ENCODE data around the gene IL1RL2.
A peak's percentile ranks its signal among the peaks of the same experiment; 100 is the strongest.

Gene IL1RL2

GRCh38 chr2:102235491-102235890 is 48.7 kb downstream of the IL1RL2 start:
- ATAC-seq, result peak; percentile 75
- TF ChIP-seq ESRRG (CRISPR knock-in tag; IDR thresholded peaks at IDR 0.05) (no peak), BACH2 (CRISPR knock-in tag; IDR thresholded peaks at IDR 0.05; ENCODE audit: borderline replicate concordance) (no peak), TSHZ2 (CRISPR knock-in tag; IDR thresholded peaks at IDR 0.05) (no peak), RARB (CRISPR knock-in tag; IDR thresholded peaks at IDR 0.05) (no peak), PATZ1 (CRISPR knock-in tag; IDR thresholded peaks at IDR 0.05; ENCODE audit: borderline replicate concordance) (no peak), PPARA (CRISPR knock-in tag; IDR thresholded peaks at IDR 0.05; ENCODE audit: borderline replicate concordance) (no peak), ZNF565 (CRISPR knock-in tag; conservative IDR thresholded peaks at IDR 0.05; ENCODE audit: low read depth) (no peak), ISL1 (CRISPR knock-in tag; IDR thresholded peaks at IDR 0.05) (no peak), ZNF70 (CRISPR knock-in tag; IDR thresholded peaks at IDR 0.05) (no peak), ZC3H10 (CRISPR knock-in tag; IDR thresholded peaks at IDR 0.05) (no peak), POU6F1 (CRISPR knock-in tag; IDR thresholded peaks at IDR 0.05; ENCODE audit: borderline replicate concordance, low read depth) (no peak), ARNTL (CRISPR knock-in tag; IDR thresholded peaks at IDR 0.05; ENCODE audit: borderline replicate concordance, low read depth) (no peak), CSRNP3 (CRISPR knock-in tag; IDR thresholded peaks at IDR 0.05) (no peak), OSR1 (CRISPR knock-in tag; IDR thresholded peaks at IDR 0.05) (no peak)

GRCh38 chr2:102236132-102236531 is 49.3 kb downstream of the IL1RL2 start:
- TF ChIP-seq OSR1 (CRISPR knock-in tag; IDR thresholded peaks at IDR 0.05), result no peak
- no peak for TF ChIP-seq PPARA (CRISPR knock-in tag; IDR thresholded peaks at IDR 0.05; ENCODE audit: borderline replicate concordance)
- TF ChIP-seq ZC3H10 (CRISPR knock-in tag; IDR thresholded peaks at IDR 0.05), result no peak
- no peak for TF ChIP-seq CSRNP3 (CRISPR knock-in tag; IDR thresholded peaks at IDR 0.05)
- TF ChIP-seq PATZ1 (CRISPR knock-in tag; IDR thresholded peaks at IDR 0.05; ENCODE audit: borderline replicate concordance), result no peak
- no peak for TF ChIP-seq CREB5 (CRISPR knock-in tag; IDR thresholded peaks at IDR 0.05; ENCODE audit: low read depth)
- TF ChIP-seq RARB (CRISPR knock-in tag; IDR thresholded peaks at IDR 0.05), result no peak
- no peak for TF ChIP-seq POU6F1 (CRISPR knock-in tag; IDR thresholded peaks at IDR 0.05; ENCODE audit: borderline replicate concordance, low read depth)
- TF ChIP-seq TOX (CRISPR knock-in tag; IDR thresholded peaks at IDR 0.05; ENCODE audit: borderline replicate concordance), result no peak
- TF ChIP-seq ESRRG (CRISPR knock-in tag; IDR thresholded peaks at IDR 0.05), result no peak
- no peak for TF ChIP-seq SNAI2 (CRISPR knock-in tag; IDR thresholded peaks at IDR 0.05)
- TF ChIP-seq ZNF70 (CRISPR knock-in tag; IDR thresholded peaks at IDR 0.05), result no peak
- no peak for ATAC-seq

Measured in SK-N-SH treated with all-trans-retinoic acid at 6 μM for 48 hours (cell line).